VCaP (cell line): ENCODE results near the gene FAM168A.

Experiments used
- H3K27ac ChIP-seq: fragments of 450-650 bp; 2 replicates; pipeline ENCODE4 v1.5.1; 2017
- TF ChIP-seq, protein P1 (sequence below): fragments of 450-650 bp; conservative IDR thresholded peaks from 2 replicates; pipeline ENCODE4 v1.5.1; 2017; ENCODE audit warnings: mild to moderate bottlenecking, moderate library complexity

FAM168A gene

DNA sequence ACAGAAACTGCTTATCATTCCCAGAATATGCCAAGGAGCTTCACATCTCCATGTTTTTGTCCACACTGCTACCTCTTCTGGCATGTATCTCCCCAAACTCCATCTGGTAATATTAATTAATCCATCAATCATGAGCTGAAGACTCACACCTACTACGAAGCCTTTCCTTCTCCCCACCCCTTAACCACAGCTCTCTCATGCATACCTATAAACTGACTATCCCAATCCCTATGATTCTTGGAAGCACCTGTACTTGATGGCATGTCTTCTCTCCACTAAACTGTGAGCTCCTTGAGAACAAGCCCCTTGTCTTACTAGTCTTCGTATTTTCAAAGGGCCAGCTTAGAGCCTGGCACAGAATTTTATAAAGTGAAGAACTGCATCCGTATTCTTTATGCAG, 174.4 kb downstream of the FAM168A start:
- H3K27ac ChIP-seq: no peak overlapping the region
- TF ChIP-seq, protein P1, sequence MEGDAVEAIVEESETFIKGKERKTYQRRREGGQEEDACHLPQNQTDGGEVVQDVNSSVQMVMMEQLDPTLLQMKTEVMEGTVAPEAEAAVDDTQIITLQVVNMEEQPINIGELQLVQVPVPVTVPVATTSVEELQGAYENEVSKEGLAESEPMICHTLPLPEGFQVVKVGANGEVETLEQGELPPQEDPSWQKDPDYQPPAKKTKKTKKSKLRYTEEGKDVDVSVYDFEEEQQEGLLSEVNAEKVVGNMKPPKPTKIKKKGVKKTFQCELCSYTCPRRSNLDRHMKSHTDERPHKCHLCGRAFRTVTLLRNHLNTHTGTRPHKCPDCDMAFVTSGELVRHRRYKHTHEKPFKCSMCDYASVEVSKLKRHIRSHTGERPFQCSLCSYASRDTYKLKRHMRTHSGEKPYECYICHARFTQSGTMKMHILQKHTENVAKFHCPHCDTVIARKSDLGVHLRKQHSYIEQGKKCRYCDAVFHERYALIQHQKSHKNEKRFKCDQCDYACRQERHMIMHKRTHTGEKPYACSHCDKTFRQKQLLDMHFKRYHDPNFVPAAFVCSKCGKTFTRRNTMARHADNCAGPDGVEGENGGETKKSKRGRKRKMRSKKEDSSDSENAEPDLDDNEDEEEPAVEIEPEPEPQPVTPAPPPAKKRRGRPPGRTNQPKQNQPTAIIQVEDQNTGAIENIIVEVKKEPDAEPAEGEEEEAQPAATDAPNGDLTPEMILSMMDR: no peak

DNA sequence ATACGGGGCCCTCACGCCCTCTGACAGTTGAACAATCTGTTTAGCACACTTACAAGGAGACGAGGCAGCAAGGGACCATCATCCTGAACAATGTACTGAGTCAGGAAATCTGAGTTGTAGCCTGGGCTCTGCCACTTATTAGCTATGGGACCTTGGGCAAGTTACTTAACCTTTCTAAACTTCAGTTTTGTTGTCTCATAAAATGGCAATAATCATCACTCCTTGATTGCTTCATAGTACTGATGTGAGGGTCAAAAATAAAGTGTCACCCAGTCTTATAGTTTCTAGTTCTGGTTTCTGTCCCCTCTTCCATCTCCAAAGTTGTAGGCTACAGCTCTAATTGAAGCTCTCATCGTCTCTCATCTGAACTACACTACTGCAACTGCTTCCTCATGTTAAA, 175.0 kb downstream of the FAM168A start:
- no peak overlapping the region for H3K27ac ChIP-seq
- TF ChIP-seq, protein P1: no peak

DNA sequence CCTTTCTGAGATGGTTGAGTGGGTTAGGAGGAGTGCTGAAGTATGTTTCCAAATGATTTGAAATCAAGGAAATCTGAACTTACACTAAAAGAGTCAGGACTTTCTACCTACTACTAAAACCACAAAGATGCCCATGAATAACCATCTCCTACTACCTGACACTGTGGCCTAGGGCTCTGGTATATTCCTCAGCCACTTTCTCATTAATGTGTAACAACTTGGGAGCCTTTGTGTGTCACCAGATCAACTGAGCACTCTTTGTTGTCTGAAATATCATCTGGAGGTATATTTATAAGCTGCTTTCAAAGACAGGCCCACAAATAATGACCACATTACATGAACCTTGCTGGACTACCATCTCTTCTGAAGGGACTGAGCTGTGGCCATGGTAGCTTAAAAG, 177.8 kb downstream of the FAM168A start:
- TF ChIP-seq, protein P1: no peak
- no peak overlapping the region for H3K27ac ChIP-seq

DNA sequence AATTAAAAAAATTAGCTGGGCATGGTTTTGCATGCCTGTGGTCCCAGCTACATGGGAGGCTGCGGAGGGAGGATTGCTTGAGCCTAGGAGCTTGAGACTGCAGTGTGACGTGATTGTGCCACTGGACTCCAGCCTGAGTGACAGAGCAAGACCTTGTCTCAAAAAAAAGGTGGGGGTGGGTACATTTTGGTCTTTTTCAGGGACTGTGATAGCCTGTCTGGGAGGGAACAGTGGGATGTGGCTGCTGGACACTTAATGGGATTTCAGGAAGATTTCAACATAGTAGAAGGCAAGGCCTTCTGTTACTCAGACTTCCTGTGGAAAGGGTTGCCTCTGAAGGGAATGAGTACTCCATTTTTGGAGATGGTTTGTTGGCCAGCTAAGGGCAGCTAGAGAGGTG, 181.1 kb downstream of the FAM168A start:
- no peak overlapping the region for H3K27ac ChIP-seq
- TF ChIP-seq, protein P1: no peak

DNA sequence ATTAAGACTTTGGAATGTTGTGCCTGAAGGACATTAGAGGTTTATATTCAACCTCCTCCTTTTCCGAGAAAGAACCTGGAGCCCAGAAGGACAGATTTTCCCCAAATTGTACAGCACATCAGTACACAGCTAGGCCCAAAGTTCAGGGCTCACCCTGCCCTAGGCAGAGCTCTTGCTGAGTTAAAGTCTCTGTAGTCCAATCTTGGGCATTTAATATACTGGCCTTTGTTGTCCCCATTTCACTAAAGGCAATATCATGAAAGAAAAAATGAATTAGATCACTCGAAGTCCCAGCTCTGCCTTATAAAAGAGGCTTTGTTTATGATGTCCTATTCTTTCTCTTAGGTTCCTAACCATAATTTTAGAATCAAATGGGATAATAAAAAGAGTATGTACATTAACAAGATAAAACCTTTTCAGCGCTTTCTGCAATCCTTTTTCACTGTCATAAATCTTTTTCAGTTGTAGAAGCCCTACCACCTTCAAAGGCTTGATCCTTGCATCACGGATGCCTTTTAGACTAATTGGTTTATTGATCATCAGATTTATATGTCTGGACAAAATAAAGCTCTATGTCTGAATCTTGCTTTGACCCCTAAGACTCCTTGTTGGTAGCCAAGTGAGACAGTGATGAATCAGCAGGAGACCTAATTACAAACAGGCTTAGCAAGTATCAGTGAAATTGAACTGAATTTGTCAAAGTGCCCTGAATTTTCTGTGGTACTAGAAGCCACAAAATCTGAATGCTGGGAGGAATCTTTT, 181.9 kb downstream of the FAM168A start:
- TF ChIP-seq, protein P1: no peak

DNA sequence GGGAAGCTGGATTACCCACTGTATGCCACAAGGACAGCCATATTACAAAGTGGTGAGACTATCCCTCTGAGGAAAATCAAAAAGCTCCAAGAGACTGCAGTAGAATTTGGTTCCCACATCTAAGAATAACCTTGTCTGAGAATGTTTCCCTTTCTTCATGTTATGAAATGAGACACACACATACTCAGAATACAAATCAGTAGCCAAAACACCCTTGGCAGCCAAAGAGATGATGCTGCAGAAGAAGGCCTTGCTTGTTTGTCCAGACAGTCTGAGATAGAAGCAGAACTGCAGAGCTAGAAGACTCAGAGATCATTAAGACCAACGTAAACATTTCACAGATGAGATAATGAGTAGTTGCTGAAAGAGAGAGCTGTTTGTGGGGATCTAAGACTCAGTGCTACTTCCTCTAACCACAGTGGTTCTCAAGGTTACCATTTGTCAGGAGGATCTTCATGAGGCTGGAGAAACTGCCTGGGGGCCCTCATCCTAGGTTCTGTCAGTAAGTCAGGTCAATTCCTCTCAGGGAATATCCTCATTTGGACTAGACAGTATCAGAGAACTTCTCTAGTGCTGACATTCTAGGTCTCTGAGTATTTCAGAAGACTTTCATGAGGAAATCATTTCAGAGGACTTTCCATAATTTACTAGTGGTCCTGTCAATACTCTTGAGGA, 182.8 kb downstream of the FAM168A start:
- no peak overlapping the region for H3K27ac ChIP-seq
- TF ChIP-seq, protein P1: no peak

More for the DNA sequence above, 181.9 kb downstream of the FAM168A start:
- H3K27ac ChIP-seq: no peak overlapping the region

DNA sequence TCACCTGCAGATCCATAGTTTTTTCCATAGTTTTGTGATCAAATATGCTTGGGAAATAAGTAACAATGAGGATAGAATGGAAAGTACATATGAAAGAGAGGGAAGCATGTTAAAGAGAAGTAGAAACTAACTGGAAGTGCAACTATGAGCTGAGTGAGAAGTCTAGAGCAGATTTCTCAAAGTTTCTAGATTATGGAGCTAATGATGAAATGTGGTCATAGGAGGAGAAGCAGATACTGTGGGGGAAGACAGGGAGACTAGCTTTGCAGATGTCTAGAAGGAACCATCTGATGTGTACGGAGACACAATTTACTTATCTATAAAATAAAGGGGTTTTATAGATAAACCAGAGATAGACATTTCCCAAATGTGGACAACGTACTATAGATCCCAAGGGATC, 184.7 kb downstream of the FAM168A start:
- TF ChIP-seq, protein P1: no peak
- H3K27ac ChIP-seq: no peak overlapping the region
